ENCODE measurements around the gene NHLH1. TPM values are rescaled to one million over a fixed set of nuclear protein-coding genes. Genes with fewer than 3 reads are reported as not detected.

The NHLH1 gene
- total and polyA plus RNA-seq, 10 of the 15 experiments (the other 5 are each of a cell fraction or from before 2014, with no cell fraction given), result 0.22 to 0.98 (median 0.43) TPM; not detected in 1

- no peak overlapping the region for H3K4me2 ChIP-seq (ENCODE audit: control insufficient read depth, insufficient read depth)
- FAIRE-seq (no peak), DNase-seq (ENCODE audit: low read depth, low spot score) (no peak), ATAC-seq (no peak)
- no peaks in the 10 kb centered on the region for H3K9me3 ChIP-seq (replicated peaks; ENCODE audit: control insufficient read depth, insufficient read depth, low read length)
- ChIA-PET RAD21 (ENCODE audit: unreplicated experiment) (interaction anchor here (1.1 kb wide), 1 partner anchor 193 kb away, joined by 4 read pairs; no protein-coding TSS in a partner anchor), POLR2A (interaction anchor here (0.6 kb wide), 1 partner anchor 112 kb away, joined by 3 read pairs; no protein-coding TSS in a partner anchor), SMC1A (ENCODE audit: uncharacterized antibody, unreplicated experiment) (no interaction called here), CTCF (interaction anchor here (0.5 to 1.1 kb wide), 4 partner anchors 110 to 312 kb away, joined by 3 read pairs; no protein-coding TSS in a partner anchor)
- no peaks in the 10 kb centered on the region; a peak in 1 of 4 replicates for H3K27me3 ChIP-seq (replicated peaks in 1 of 2; ENCODE audit: control insufficient read depth in 2 of 2, insufficient read depth in 2 of 2, low read length in 1 of 2)
- WGBS (ENCODE audit: insufficient coverage, insufficient replicate concordance, low lambda C conversion rate, missing lambda C conversion rate), result 43% methylated on average over 3 of the region's 3 CpGs
- intact Hi-C loops (cut with micrococcal nuclease; ENCODE audit: unreplicated experiment) (no loop called here), in situ Hi-C loops (cut with MboI) (loop anchor here (25.0 kb wide), 1 partner anchor 549 kb away; the partner anchor contains the start of gene ITLN2)
- BruUV-seq (replicated peaks), result no TSS peak
- no peaks in the 10 kb centered on the region for H3K4me1 ChIP-seq (ENCODE audit: control insufficient read depth, insufficient read depth, low read length)
- TF ChIP-seq CEBPB (IDR thresholded peaks at IDR 0.05; ENCODE audit: borderline replicate concordance in 1 of 2, low read depth in 2 of 2, low read length in 2 of 2), result no peak
- no peak for TF ChIP-seq GATAD2B (conservative IDR thresholded peaks at IDR 0.05; ENCODE audit: low read depth)
- no peaks in the 10 kb centered on the region for H4K20me1 ChIP-seq (ENCODE audit: control insufficient read depth, insufficient read depth)
- no peaks in the 10 kb centered on the region for H3K79me2 ChIP-seq (ENCODE audit: control insufficient read depth, insufficient read depth, low read length)
- H3K36me3 ChIP-seq (ENCODE audit: control insufficient read depth in 2 of 2, insufficient read depth in 2 of 2, low read length in 1 of 2), result no peaks in the 10 kb centered on the region
- H3K4me3 ChIP-seq, result no peak overlapping the region
- H2AFZ ChIP-seq (ENCODE audit: control insufficient read depth, low read depth, low read length), result no peak overlapping the region
- H3K9ac ChIP-seq (ENCODE audit: control insufficient read depth, insufficient read depth, low read length), result no peak overlapping the region
- no peak overlapping the region for H3K27ac ChIP-seq (ENCODE audit: control insufficient read depth, insufficient read depth)
These were observed 46.8 kb downstream of the NHLH1 start for GRCh38 chr1:160413716-160414115.

GRCh38 chr1:160414881-160415280 lies 48.0 kb downstream of the NHLH1 start:
- SMC1A ChIA-PET (ENCODE audit: uncharacterized antibody, unreplicated experiment), result no interaction called here
- no peak overlapping the region for H2AFZ ChIP-seq (ENCODE audit: control insufficient read depth, low read depth, low read length)
- no peaks in the 10 kb centered on the region for H3K9me3 ChIP-seq (replicated peaks; ENCODE audit: control insufficient read depth, insufficient read depth, low read length)
- no peaks in the 10 kb centered on the region for H3K36me3 ChIP-seq (ENCODE audit: control insufficient read depth in 2 of 2, insufficient read depth in 2 of 2, low read length in 1 of 2)
- no peaks in the 10 kb centered on the region; a peak in 1 of 4 replicates for H3K27me3 ChIP-seq (replicated peaks in 1 of 2; ENCODE audit: control insufficient read depth in 2 of 2, insufficient read depth in 2 of 2, low read length in 1 of 2)
- POLR2A ChIA-PET, result no interaction called here
- no peaks in the 10 kb centered on the region for H3K79me2 ChIP-seq (ENCODE audit: control insufficient read depth, insufficient read depth, low read length)
- 50% methylated on average over 2 of the region's 2 CpGs for WGBS (ENCODE audit: insufficient coverage, insufficient replicate concordance, low lambda C conversion rate, missing lambda C conversion rate)
- intact Hi-C loops (cut with micrococcal nuclease; ENCODE audit: unreplicated experiment) (no loop called here), in situ Hi-C loops (cut with MboI) (loop anchor here (25.0 kb wide), 1 partner anchor 547 kb away; the partner anchor contains the start of gene ITLN2)
- DNase-seq (ENCODE audit: low read depth, low spot score) (no peak), FAIRE-seq (no peak), ATAC-seq (no peak)
- CTCF ChIA-PET, result no interaction called here
- H3K9ac ChIP-seq (ENCODE audit: control insufficient read depth, insufficient read depth, low read length), result no peak overlapping the region
- no TSS peak for BruUV-seq (replicated peaks)
- no peak overlapping the region for H3K4me3 ChIP-seq
- no peaks in the 10 kb centered on the region for H3K4me1 ChIP-seq (ENCODE audit: control insufficient read depth, insufficient read depth, low read length)
- no peak overlapping the region for H3K4me2 ChIP-seq (ENCODE audit: control insufficient read depth, insufficient read depth)
- RAD21 ChIA-PET (ENCODE audit: unreplicated experiment), result no interaction called here
- no peak overlapping the region for H3K27ac ChIP-seq (ENCODE audit: control insufficient read depth, insufficient read depth)
- H4K20me1 ChIP-seq (ENCODE audit: control insufficient read depth, insufficient read depth), result no peaks in the 10 kb centered on the region
- TF ChIP-seq, protein P1, sequence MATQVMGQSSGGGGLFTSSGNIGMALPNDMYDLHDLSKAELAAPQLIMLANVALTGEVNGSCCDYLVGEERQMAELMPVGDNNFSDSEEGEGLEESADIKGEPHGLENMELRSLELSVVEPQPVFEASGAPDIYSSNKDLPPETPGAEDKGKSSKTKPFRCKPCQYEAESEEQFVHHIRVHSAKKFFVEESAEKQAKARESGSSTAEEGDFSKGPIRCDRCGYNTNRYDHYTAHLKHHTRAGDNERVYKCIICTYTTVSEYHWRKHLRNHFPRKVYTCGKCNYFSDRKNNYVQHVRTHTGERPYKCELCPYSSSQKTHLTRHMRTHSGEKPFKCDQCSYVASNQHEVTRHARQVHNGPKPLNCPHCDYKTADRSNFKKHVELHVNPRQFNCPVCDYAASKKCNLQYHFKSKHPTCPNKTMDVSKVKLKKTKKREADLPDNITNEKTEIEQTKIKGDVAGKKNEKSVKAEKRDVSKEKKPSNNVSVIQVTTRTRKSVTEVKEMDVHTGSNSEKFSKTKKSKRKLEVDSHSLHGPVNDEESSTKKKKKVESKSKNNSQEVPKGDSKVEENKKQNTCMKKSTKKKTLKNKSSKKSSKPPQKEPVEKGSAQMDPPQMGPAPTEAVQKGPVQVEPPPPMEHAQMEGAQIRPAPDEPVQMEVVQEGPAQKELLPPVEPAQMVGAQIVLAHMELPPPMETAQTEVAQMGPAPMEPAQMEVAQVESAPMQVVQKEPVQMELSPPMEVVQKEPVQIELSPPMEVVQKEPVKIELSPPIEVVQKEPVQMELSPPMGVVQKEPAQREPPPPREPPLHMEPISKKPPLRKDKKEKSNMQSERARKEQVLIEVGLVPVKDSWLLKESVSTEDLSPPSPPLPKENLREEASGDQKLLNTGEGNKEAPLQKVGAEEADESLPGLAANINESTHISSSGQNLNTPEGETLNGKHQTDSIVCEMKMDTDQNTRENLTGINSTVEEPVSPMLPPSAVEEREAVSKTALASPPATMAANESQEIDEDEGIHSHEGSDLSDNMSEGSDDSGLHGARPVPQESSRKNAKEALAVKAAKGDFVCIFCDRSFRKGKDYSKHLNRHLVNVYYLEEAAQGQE (IDR thresholded peaks at IDR 0.05; ENCODE audit: low read depth, low read length), result no peak
- no peak for TF ChIP-seq IRF3 (IDR thresholded peaks at IDR 0.05)
- TF ChIP-seq ZBTB4 (CRISPR knock-in tag; IDR thresholded peaks at IDR 0.05), result no peak
- no peak for TF ChIP-seq MEF2B (IDR thresholded peaks at IDR 0.05; ENCODE audit: partially characterized antibody, poor library complexity, severe bottlenecking)
- no peak for TF ChIP-seq STAT3 (IDR thresholded peaks at IDR 0.05; ENCODE audit: low read depth, low read length)
